CD14-positive monocyte (primary cell): ENCODE data around the gene WIZ. TPM values are rescaled to one million over a fixed set of nuclear protein-coding genes. Genes with fewer than 3 reads are reported as not detected.

Source experiments
- DNase-seq, 3 donors: peaks; one replicate each; pipeline ENCODE4 v3.0.0-alpha.2; 2011 to 2022
- H2AFZ ChIP-seq: 2 replicates; pipeline ENCODE4 v1.6.0; 2012; ENCODE audit warnings: mild to moderate bottlenecking, low read depth, low read length, inconsistent platforms; ENCODE audit not compliant: insufficient read depth, poor library complexity, severe bottlenecking
- H3K27ac ChIP-seq, 2 donors: 1 replicate in 1 of 2; 2 replicates in 1 of 2; pipeline ENCODE4 v1.5.1; 2012 to 2013; ENCODE audit warnings: low read length in 2 of 2, control low read depth in 1 of 2, inconsistent platforms in 1 of 2, low read depth in 1 of 2, mild to moderate bottlenecking in 1 of 2
- H3K27me3 ChIP-seq, 2 donors: one replicate each; pipeline versions ENCODE4 v1.6.0 to v1.6.1; 2011 to 2013; ENCODE audit warnings: low read length in 2 of 2; ENCODE audit not compliant: control insufficient read depth in 2 of 2, insufficient read depth in 2 of 2
- H3K36me3 ChIP-seq, 2 donors: replicated peaks in 1 of 2; 1 replicate in 1 of 2; 2 replicates in 1 of 2; pipeline versions ENCODE4 v1.5.1 to v1.6.1; 2012 to 2013; ENCODE audit warnings: low read length in 2 of 2, control low read depth in 1 of 2, inconsistent platforms in 1 of 2, mild to moderate bottlenecking in 1 of 2; ENCODE audit not compliant: insufficient read depth in 2 of 2, control insufficient read depth in 1 of 2
- H3K4me1 ChIP-seq, 2 donors: 1 replicate in 1 of 2; 2 replicates in 1 of 2; pipeline versions ENCODE4 v1.5.1 to v1.6.1; 2012 to 2013; ENCODE audit warnings: low read length in 2 of 2, control low read depth in 1 of 2, inconsistent platforms in 1 of 2, mild to moderate bottlenecking in 1 of 2, moderate library complexity in 1 of 2; ENCODE audit not compliant: insufficient read depth in 2 of 2, control insufficient read depth in 1 of 2
- H3K4me2 ChIP-seq: replicated peaks from 2 replicates; pipeline ENCODE3; 2012; ENCODE audit warnings: low read length, moderate library complexity, mild to moderate bottlenecking; ENCODE audit not compliant: poor library complexity, severe bottlenecking; ENCODE audit errors: extremely low read depth
- H3K4me3 ChIP-seq, 3 experiments: fragments of 200-600 bp in 1 of 3; sonication (generic) in 1 of 3; replicated peaks in 1 of 3; 1 replicate in 2 of 3; 2 replicates in 1 of 3; pipeline ENCODE4 v1.5.1; 2011 to 2013; ENCODE audit warnings: low read length in 3 of 3, mild to moderate bottlenecking in 3 of 3, control low read depth in 2 of 3, low read depth in 2 of 3, inconsistent platforms in 1 of 3, moderate library complexity in 1 of 3
- H3K79me2 ChIP-seq: 2 replicates; pipeline ENCODE4 v1.6.0; 2012; ENCODE audit warnings: mild to moderate bottlenecking, control low read depth, inconsistent platforms, low read length, moderate library complexity; ENCODE audit not compliant: insufficient read depth
- H3K9ac ChIP-seq: 2 replicates; pipeline ENCODE4 v1.6.0; 2017; ENCODE audit warnings: low read length, mild to moderate bottlenecking; ENCODE audit not compliant: insufficient read depth, poor library complexity, severe bottlenecking
- H3K9me3 ChIP-seq, 2 donors: replicated peaks in 1 of 2; 1 replicate in 1 of 2; 2 replicates in 1 of 2; pipeline versions ENCODE4 v1.5.1 to v1.6.1; 2012 to 2013; ENCODE audit warnings: low read length in 2 of 2, control low read depth in 1 of 2; ENCODE audit not compliant: control insufficient read depth in 1 of 2, insufficient read depth in 1 of 2
- H4K20me1 ChIP-seq: 2 replicates; pipeline ENCODE4 v1.6.0; 2012; ENCODE audit warnings: mild to moderate bottlenecking, low read length, control low read depth, moderate library complexity; ENCODE audit not compliant: insufficient read depth
- H3K27ac Mint-ChIP-seq, 7 donors: one replicate each; pipeline ENCODE4 v1.8.0; 2020; ENCODE audit warnings: mild to moderate bottlenecking in 7 of 7, mixed read lengths in 7 of 7, moderate library complexity in 6 of 7, inconsistent platforms in 2 of 7
- H3K27me3 Mint-ChIP-seq, 3 donors: one replicate each; pipeline ENCODE4 v1.8.0; 2021 to 2022; ENCODE audit warnings: low read depth in 3 of 3, mild to moderate bottlenecking in 3 of 3, mixed read lengths in 3 of 3, moderate library complexity in 3 of 3, inconsistent platforms in 1 of 3
- H3K36me3 Mint-ChIP-seq, 2 donors: one replicate each; pipeline ENCODE4 v1.8.0; 2020; ENCODE audit warnings: mixed read lengths in 2 of 2, inconsistent platforms in 1 of 2, mild to moderate bottlenecking in 1 of 2
- H3K4me1 Mint-ChIP-seq: one replicate; pipeline ENCODE4 v1.8.0; 2020; ENCODE audit warnings: mild to moderate bottlenecking, mixed read lengths
- H3K4me3 Mint-ChIP-seq, 2 donors: one replicate each; pipeline ENCODE4 v1.8.0; 2020; ENCODE audit warnings: mild to moderate bottlenecking in 2 of 2, mixed read lengths in 2 of 2, moderate library complexity in 1 of 2
- H3K9me3 Mint-ChIP-seq, 7 donors: one replicate each; pipeline ENCODE4 v1.8.0; 2020 to 2022; ENCODE audit warnings: mixed read lengths in 7 of 7, mild to moderate bottlenecking in 6 of 7, moderate library complexity in 6 of 7, inconsistent platforms in 2 of 7
- WGBS: methylation state at CpG from one replicate; pipeline ENCODE4 v1.1.5; 2013; ENCODE audit warnings: missing lambda C conversion rate; ENCODE audit not compliant: insufficient coverage; 5-methylcytosine and 5-hydroxymethylcytosine counted together
- intact Hi-C, 2 donors: fragments of 100-400 bp; cut with micrococcal nuclease; formaldehyde crosslinking; loops; one replicate each; pipeline versions ENCODE4 v1.15.0 to v1.15.1; 2023
- polyA plus RNA-seq, 3 donors: library from polyadenylated mRNA; depleted of rRNA in 1 of 3; unstranded in 2 of 3; stranded (reverse) in 1 of 3; fragments of 300-500 nt in 2 of 3; fragments of >200 nt in 1 of 3; fragmentation: Illumina TruSeq in 2 of 3; gene quantifications; 1 replicate in 2 of 3; 2 replicates in 1 of 3; pipeline ENCODE4 v1.2.3, GENCODE V29; 2012 to 2021
- TF ChIP-seq, protein P1 (sequence below): fragments of 200-600 bp; IDR thresholded peaks from one replicate; pipeline ENCODE4 v1.8.0; 2022; ENCODE audit warnings: antibody characterized with exemption, mild to moderate bottlenecking

WIZ gene
- polyA plus RNA-seq, 3 donors: 0.47 to 13.7 (median 0.51) TPM

DNA sequence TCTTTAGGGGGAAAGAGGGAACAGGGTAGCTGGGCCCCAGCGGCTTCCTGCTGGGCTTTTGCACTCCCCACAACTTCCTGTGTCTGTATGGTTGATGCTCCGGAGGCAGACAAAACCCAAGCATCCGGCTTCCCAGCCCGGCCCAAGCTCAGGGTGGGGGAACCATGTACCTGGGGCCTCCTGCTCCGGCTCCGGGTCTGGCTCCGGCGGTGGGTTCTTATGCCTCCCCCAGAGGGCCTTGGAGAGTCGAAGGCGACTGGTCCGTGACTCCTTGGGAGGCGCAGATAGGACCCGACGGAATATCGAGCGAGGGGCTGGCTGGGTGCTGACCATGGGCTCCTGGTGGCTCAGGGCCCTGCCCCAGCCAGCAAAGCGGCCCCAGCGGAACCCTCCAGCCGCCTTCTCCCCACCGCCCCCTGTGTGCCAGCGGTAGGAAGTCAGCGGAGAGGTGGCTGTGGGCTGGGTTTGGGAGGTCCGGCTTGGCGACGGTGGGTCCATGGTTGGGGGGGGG, 14.2 kb upstream of the WIZ start:
- peaks cover 13% of the 10 kb centered on the region for H3K79me2 ChIP-seq
- H3K4me1 ChIP-seq: peaks cover 35 to 46% of the 10 kb centered on the region in 2 donors

DNA sequence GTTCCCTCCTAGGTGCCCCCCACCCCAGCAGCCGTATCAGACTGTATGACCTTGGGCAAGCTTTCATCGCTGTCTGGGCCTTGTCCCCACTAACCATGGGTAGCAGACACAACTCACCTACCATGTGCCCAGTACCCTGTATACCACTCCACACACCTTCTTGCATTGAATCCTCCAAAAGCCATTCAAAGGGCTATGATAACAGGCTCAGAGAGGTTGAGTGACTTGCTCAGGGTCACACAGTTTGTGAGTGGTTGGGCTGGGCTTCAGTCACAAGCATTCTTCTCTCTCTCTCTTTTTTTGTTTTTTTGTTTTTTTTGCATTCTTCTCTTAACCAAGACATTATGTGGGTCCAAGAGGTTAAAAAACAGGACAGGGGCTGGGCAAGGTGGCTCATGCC, 11.9 kb upstream of the WIZ start:
- H3K27me3 ChIP-seq: no peaks in the 10 kb centered on the region
- no peak overlapping the region for H3K27ac ChIP-seq
- H3K4me3 ChIP-seq: no peak overlapping the region
- DNase-seq: no peak
- Mint-ChIP-seq H3K9me3 (peaks cover 0 to 6% (median 5%) of the 10 kb centered on the region in 7 donors), H3K4me1 (peaks cover 24% of the 10 kb centered on the region), H3K27ac (peak overlapping the region in 1 of 7 donors; percentile 37), H3K36me3 (peaks cover 32 to 40% of the 10 kb centered on the region in 2 donors), H3K4me3 (no peak overlapping the region), H3K27me3 (peaks cover 0 to 6% (median 0%) of the 10 kb centered on the region in 3 donors)
- TF ChIP-seq, protein P1, sequence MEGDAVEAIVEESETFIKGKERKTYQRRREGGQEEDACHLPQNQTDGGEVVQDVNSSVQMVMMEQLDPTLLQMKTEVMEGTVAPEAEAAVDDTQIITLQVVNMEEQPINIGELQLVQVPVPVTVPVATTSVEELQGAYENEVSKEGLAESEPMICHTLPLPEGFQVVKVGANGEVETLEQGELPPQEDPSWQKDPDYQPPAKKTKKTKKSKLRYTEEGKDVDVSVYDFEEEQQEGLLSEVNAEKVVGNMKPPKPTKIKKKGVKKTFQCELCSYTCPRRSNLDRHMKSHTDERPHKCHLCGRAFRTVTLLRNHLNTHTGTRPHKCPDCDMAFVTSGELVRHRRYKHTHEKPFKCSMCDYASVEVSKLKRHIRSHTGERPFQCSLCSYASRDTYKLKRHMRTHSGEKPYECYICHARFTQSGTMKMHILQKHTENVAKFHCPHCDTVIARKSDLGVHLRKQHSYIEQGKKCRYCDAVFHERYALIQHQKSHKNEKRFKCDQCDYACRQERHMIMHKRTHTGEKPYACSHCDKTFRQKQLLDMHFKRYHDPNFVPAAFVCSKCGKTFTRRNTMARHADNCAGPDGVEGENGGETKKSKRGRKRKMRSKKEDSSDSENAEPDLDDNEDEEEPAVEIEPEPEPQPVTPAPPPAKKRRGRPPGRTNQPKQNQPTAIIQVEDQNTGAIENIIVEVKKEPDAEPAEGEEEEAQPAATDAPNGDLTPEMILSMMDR: no peak
- peaks cover 20 to 27% of the 10 kb centered on the region in 2 donors for H3K4me1 ChIP-seq
- no peaks in the 10 kb centered on the region for H3K9me3 ChIP-seq
- H3K36me3 ChIP-seq: peaks cover 37 to 44% of the 10 kb centered on the region in 2 donors
- H3K79me2 ChIP-seq: peaks cover 13% of the 10 kb centered on the region
- H3K9ac ChIP-seq: no peak overlapping the region
- no peak overlapping the region for H3K4me2 ChIP-seq
- no peak overlapping the region for H2AFZ ChIP-seq
- WGBS: 96% methylated on average over 2 of the region's 2 CpGs
- intact Hi-C loops: no loop called here
- H4K20me1 ChIP-seq: peaks cover 4% of the 10 kb centered on the region

More for the DNA sequence above, 14.2 kb upstream of the WIZ start:
- Mint-ChIP-seq H3K27me3 (peaks cover 8 to 15% (median 14%) of the 10 kb centered on the region in 3 donors), H3K9me3 (peaks cover 0 to 3% (median 1%) of the 10 kb centered on the region in 7 donors), H3K36me3 (peaks cover 28 to 30% of the 10 kb centered on the region in 2 donors), H3K4me3 (peak overlapping the region; percentile 88 to 92), H3K27ac (peak overlapping the region; percentile 78 to 91 (median 85)), H3K4me1 (peaks cover 45% of the 10 kb centered on the region)
- intact Hi-C loops: no loop called here
- peak overlapping the region; percentile 95 for H2AFZ ChIP-seq
- DNase-seq: peak; percentile 23 to 67 (median 46)
- H3K36me3 ChIP-seq: peaks cover 25 to 28% of the 10 kb centered on the region in 2 donors
- peaks cover 4% of the 10 kb centered on the region for H4K20me1 ChIP-seq
- no peaks in the 10 kb centered on the region for H3K9me3 ChIP-seq
- peaks cover 2 to 5% of the 10 kb centered on the region in 2 donors for H3K27me3 ChIP-seq
- 0% methylated on average over 14 of the region's 25 CpGs for WGBS
- peak overlapping the region; percentile 82 for H3K9ac ChIP-seq
- H3K27ac ChIP-seq: peak overlapping the region; percentile 80 to 88
- H3K4me2 ChIP-seq: peak overlapping the region; percentile 93
- peak overlapping the region; percentile 90 to 94 (median 92) for H3K4me3 ChIP-seq
- TF ChIP-seq, protein P1: peak; percentile 20
